Hippocampal formation (tissue), 2 donors: Measurements from ENCODE around the gene LRRC47.
"Not testable (repeated sequence)": the region's sequence is repeated elsewhere in the genome, so short reads cannot be mapped to it uniquely, and the experiment has no call there.

ENCODE experiments used
- DNase-seq, 2 donors: peaks; one replicate each; lab custom pipeline; 2025; lab: John Stamatoyannopoulos, UW

Gene LRRC47

GRCh38 chr1:3814771-3815561 lies 18.7 kb upstream of the LRRC47 start:
- no peak for DNase-seq

DNA sequence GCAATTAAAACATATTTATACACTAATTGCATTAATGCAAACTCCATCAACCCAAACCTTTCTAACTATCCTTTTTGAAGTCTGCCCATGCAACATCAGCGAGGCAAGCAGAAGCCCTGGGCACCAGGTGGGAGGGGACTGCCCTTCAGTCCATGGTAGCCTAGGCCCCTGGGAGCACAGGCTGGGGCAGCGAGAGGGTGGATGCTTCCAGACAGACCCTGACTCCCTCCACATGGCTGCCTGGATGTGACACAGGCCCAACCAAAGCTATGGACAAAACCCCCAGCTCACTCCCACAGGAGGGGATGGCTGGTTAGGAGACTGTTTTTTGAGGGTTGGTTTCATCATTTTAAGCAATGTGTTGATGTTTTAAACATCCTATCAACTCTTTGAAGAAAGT lies 17.8 kb upstream of the LRRC47 start:
- DNase-seq: no peak

- no peak for DNase-seq
Observed at GRCh38 chr1:3811595-3811911, 15.3 kb upstream of the LRRC47 start.

- not testable (repeated sequence) for DNase-seq
Observed at GRCh38 chr1:3810149-3810761, 14.0 kb upstream of the LRRC47 start.

DNA sequence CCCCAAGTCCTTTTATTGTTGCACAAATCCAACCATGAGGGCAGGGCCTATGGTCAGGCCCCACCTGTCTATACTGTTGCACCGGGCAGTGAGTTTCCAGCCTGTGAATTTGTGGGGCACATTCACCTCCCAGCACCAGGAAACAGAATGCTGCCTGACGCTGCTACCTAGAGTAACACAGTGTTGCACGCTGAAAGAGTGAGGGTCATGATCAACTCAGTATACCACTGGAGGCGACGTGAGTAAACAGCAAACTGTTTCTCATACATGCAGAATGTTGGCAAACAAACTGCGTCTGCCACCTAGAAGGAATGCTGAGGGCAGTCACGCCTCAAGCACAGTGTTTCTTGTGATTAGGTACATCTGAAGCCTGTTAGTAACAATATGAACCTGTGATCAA lies 13.4 kb upstream of the LRRC47 start:
- DNase-seq: no peak

DNA sequence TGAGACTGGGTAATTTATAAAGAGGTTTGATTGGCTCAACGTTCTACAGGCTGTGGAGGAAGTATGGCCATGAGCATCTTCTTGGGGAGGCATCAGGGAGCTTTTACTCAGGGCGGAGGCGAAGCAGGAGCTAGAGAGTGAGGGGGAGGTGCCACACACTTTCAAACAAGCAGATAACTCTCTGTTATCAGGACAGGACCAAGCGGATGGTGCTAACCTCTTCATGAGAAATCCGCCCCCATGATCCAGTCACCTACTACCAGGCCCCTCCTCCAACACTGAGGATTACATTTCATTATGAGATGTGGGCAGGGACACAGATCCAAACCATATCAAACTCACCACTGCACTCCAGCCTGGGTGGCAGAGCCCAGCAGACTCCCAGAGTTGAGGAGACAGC lies 11.5 kb upstream of the LRRC47 start:
- DNase-seq: no peak

DNA sequence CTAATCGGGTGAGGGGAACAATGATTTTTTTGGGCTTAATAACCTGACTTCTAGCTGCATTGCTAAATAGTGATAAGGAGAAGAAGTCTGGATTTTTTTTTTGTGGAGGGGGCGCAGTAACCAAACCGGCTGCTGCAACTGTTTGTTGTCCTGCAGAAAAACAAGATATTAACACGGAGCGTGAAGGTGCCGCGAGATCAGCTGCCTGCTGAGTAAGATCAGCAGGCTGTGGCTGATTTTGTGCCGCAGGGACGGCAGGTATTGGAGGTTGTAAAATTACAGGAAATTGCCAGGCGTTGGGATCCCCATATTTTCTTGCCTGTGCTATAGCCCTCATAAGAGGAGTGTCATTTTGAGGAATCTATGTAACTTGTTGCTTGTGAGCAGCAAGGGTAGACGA lies 8.7 kb upstream of the LRRC47 start:
- DNase-seq: no peak

DNA sequence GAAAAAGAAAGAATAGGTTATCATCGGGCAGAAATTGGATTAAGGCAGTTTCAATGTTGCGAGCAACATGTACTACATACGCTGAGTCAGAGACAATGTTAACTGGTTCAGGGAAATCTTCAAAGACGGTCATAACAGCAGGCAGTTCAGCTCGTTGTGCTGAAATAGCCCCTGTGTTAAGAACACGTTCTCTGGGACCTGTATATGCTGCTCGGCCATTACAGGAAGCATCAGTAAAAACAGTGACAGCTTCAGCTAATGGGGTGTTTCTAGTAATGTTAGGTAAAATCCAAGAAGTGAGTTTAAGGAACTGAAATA lies 8.3 kb upstream of the LRRC47 start:
- DNase-seq: not testable (repeated sequence)

DNA sequence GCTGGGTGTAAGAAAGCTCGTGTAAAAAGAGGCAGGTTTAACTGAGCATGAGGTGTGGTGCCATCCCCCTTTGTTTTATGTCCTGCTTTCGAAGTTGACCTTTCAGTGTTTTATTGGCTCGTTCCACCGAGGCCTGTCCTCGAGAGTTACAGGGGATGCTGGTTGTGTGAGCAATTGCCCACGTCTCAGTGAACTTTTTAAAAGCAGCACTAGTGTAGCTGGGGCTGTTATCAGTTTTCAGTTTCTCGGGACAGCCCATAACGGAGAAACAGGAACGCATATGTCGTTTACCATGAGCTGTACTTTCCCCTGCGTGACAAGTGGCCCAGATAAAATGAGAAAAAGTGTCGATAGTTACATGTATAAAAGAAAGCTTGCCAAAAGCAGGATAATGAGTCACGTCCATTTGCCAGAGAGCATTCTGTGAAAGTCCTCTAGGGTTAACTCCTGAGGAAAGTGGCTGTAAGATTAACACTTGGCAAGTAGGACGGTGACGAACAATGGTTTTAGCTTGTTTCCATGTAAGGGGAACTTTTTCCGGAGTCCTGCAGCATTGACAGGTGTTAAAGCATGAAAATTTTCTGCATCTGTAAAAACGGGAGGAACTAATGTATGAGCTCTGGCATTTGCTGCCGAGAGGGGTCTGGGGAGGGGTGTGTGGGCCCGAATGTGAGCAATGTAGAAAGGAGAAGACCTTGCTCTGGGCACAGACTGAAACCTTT lies 7.8 kb upstream of the LRRC47 start:
- DNase-seq: no peak

DNA sequence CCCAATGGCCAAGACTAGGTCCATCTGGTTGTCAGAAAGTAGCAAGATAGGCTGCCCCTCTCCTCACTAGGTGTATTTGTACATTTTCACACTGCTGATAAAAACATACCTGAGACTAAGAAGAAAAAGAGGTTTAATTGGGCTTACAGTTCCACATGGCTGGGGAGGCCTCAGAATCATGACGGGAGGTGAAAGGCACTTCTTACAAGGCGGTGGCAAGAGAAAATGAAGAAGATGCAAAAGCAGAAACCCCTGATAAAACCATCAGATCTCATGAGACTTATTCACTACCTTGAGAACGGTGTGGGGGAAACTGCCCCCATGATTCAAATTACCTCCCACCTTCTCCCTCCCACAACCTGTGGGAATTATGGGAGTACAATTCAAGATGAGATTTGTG lies 4.5 kb upstream of the LRRC47 start:
- not testable (repeated sequence) for DNase-seq

GRCh38 chr1:3799976-3800685 lies 3.8 kb upstream of the LRRC47 start:
- DNase-seq: peak in 1 of 2 donors; percentile 23

DNA sequence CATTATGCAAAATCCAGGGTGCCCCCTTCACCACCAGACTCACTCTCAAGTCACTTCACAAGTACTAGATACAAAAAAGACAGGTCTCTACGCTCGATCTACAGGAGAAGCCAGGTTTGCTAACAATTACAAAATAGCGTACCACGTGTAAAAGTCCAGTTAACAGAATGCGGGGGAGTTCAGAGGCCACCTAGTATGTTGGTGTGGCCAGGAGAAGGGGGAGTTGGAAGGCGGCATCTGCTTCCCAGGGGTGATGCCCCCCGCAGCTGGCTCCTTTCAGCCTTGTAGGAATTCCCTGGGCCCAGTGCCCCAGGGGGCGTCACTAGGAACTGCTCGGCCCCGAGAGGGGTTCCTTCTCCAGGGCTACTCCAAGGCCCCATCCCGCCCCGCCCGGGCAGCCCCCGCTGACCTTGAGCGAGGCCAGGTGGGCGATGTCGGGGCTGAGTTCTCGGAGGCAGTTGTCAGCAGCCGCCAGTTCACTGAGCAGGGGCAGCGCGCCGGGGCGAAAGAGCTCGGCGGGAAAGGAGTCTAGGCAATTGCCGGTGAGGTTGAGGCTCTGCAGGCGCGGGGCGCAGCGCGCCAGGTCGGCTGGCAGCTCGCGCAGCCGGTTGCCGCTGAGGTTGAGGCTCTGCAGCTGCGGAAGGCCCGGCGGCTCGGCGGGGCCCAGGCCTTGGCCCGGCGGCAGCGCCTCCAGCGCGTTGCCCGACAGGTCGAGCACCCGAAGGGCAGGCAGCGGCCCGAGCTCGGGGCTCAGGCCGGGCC lies 664 bp downstream of the LRRC47 start:
- DNase-seq: no peak

DNA sequence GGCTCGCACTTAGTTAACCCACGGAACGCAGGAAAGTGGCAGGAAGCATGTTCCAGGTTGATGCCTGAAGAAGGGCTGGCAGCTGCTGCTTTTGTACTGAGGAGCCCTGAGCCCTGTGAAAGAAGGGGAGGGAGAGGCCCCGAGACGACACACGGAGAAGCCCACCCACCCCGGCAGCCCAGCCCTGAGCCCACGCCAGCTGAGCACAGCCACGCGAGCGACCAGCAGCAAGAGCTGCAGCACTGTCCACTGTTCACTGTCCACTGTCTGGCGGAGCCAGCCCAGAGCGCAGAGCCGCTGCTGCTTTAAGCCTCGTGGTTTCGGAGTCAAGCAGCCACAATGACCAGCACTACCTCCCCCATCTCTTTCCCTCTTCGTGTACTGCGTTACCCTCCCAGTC lies 5.3 kb downstream of the LRRC47 start:
- no peak for DNase-seq

DNA sequence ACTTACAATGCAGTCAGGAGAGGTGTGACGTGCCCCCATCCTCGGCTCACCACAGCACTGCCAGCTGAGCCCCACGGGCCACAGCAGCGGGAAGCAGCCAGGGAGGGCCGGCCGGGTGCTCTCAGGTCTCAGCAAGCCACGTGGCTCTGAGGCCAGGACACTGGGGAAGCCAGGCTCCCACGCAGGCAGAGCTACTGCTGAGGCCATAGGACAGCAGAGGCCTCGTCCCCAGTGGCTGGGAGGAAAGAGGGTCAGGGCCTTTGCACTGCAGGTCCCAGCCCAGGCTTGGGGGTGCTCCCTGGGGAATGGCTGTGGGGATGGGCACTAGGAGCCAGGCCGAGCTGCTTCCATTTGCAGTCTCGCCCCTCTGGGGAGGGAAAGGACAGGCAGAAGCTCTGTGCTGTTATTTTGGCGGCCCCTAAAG lies 5.8 kb downstream of the LRRC47 start:
- DNase-seq: no peak

DNA sequence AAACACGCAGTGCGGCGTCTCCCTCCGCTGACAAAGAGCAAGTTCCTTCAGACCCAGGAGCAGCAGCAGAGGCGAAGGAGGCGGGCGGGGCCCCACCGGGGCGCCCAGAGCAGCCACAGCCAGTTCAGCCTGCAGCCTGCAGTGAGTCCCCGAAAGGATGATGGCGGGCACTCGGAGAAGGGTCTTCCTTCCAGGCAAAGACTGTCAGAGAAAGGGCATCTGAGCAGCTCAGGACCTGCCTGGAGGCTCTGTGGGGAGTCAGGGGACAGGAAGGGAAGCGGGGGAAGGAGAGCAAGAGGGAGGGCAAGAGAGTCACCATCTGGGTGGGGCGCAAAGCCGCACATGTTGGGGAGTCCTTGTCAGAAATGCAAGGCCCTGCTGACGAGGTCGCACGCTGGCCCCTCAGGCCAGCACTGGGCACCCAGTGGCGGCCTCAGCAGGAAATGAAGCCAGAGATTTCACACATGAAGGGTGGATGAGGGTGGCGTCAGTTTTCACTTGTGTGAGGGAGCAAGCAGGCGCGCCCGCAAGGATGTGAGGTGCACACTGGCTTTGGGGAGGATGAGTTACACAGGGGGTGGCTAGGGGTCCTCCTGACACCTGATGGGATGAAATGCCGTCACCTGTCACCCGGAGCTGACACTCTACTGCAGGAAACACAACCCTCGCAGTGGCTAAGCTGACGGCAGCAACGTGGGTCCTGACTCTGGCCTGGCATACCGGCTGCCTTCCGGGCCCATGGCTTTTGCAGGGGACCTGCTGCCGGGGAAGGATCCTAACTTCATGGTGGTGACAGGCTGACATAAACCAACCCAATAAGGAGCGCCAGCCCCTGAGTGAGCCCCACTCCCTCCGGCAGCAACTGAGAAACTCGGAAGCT lies 6.6 kb downstream of the LRRC47 start:
- no peak for DNase-seq

DNA sequence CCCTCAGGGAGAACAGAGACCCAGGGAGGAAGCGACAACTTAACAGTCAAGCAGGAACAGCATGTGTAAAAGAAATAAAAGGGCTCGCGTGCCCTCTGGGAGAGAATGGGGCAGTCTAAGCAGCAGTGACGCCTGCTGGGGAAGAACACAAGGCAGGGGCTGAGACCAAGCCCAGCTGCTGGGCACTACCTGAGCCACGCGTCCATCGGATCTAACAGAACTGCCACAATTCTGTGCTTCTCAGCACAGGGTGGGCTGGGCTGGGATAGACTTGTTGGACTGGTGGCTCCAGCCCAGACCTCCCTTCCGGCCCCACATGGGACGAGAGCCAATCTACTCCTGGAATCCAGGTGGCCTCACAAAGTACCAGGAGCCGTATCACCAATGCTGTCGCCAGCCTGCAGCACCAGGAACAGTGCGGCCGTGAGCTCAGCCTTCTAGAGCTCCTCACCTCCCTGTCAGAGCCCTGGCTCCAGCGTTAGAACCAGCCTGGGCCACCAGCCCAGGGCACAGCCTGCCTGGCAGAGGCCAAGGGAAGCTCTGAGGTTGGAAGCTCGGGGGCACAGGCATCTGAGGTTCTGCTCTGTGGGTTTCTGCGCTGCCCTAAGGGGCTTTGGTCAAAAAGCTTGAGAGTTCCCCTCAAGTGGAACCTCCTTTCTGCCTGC lies 7.4 kb downstream of the LRRC47 start:
- no peak for DNase-seq

DNA sequence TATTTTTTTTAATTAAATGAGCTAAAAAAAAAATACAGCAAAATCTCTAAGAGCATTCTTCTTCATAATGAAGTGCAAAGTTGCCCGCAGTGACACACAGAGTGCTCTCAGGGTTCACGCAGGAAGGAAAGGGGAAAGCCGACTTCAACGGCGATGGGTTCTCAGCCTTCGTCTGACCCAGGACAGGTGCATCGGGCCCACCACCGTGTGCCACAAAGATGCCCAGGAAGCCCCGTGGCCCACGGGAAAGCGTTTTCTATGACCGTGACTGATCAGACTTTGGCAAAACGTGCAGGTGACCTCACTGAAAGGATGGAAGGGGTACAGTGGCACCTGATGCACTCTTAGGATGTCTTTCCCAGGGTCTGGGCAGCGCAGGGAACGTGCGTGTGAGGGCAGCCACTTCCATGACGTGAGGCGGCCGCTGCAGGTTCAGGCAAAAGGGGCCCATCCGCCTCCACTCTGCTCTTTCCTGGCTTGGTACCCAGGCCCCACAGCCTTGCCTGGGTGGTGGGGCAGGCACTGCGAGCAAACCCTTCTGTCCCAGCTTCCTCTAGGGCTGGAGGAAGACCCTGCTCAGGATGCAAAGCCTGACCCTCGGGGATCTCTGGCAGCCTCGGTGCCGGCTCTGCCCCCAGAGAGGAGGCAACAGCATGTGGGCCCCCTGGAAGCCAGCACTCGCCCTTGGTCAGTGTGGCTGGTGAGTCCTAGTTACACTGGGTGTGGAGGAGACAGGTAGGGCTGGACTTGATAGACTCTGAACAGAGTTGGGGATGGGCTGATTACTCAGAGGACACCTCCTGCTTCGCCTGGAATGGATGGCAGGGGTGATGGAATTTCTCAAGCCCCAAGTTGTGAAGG lies 8.3 kb downstream of the LRRC47 start:
- DNase-seq: no peak

- DNase-seq: no peak
Observed at GRCh38 chr1:3787349-3787715, 9.0 kb downstream of the LRRC47 start.
